Stimulated activated CD8-positive, alpha-beta memory T cell treated with anti-CD3 and anti-CD28 coated beads, Interleukin-2, amount 100 ng/mL, for 48 hours (primary cell): ENCODE measurements around the gene NR2E3.
"Not testable (repeated sequence)": the region's sequence is repeated elsewhere in the genome, so short reads cannot be mapped to it uniquely, and the experiment has no call there.

ENCODE experiments used
- DNase-seq, 2 donors: peaks; one replicate each; pipeline ENCODE4 v3.0.0-alpha.2; 2020; ENCODE audit warnings: low read depth in 2 of 2

NR2E3 gene

GRCh38 chr15:71815301-71815700 is 4.9 kb downstream of the NR2E3 start:
- no peak for DNase-seq

DNA sequence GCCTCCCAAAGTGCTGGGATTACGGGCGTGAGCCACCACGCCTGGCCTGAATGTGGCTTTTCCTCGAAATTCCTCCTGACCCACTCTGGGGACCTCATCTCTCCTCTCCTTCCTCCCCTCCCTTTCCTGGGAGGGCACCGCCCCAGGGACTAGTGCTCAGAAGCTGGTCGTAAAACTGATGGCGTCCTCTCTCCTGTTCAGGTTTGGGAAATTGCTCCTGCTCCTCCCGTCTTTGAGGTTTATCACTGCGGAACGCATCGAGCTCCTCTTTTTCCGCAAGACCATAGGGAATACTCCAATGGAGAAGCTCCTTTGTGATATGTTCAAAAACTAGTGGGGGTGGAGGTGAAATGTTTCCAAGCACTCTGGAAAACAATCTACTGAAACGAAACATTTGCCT is 7.0 kb downstream of the NR2E3 start:
- DNase-seq = no peak

- DNase-seq = no peak
Observed at GRCh38 chr15:71820127-71820526, 9.8 kb downstream of the NR2E3 start.

GRCh38 chr15:71821547-71822129 is 11.3 kb downstream of the NR2E3 start:
- DNase-seq = no peak

- DNase-seq = no peak
Observed at GRCh38 chr15:71822890-71823630, 12.7 kb downstream of the NR2E3 start.

DNA sequence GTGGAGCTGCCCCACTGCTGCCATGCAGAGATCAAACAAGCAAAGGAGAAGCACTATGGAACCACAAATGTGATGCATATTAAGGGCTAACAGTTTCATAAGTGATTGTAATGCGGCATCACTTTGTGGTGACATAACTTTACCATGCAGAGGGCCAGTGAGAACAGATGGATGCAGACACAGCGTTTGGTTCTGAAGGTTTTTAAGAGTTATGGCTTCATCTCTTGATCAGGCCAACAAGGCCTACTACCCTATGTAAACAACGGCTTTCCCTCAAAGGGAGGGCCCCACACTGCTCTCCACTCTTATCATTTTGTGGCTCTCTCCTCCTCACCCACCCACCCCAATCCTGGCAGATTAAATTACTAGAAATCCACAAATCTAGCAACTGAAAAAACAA is 13.4 kb downstream of the NR2E3 start:
- DNase-seq = no peak

DNA sequence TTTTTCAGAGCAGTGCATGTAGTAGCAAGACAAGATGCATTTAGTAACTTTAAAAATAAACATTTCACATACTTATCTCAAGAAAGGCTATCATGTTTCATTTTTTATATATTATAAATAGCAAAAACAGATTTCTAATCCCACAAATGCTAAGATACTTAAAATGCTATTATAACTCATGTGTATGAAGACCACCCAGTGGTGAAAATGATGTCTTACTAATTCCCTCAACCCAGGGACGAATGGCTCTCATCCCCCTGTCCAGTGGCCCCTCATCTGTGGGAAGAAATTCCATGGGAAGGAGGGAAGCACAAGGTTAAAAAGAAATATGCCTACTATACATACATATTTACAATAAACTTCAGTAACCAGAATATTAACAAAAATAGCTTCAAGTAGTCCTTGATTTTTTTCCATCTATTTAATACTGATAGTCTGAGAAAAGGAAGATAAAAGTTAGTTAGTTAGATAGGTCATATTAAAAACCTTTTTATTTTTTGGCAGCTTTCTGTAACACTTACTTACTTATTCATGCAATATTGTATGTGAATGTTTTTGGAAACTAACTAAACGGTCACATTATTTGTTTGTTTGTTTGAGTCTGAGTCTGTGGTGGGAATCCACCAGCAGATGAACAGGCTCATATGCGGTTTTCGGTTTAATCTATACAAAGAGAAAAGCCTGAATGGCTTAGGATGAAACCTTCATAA is 14.8 kb downstream of the NR2E3 start:
- DNase-seq = no peak

DNA sequence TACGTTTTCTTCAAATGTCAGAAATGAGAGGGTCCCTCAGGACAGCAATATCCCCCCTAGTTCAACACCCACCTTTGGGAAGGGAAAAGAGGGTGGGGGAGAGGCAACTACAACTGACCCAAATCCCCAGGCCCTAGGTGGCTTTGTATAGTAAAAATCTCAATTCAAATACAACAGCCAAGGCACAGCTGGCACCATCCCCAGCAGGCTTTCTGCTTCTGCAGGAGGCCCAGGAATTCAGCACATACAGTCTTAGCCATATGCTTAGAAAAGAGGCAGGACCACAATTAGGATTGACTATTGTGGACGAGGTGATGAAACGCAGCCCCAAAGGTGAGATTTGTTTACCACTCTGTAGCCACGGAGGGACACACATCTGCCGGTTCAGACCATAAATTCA is 15.8 kb downstream of the NR2E3 start:
- DNase-seq = no peak

DNA sequence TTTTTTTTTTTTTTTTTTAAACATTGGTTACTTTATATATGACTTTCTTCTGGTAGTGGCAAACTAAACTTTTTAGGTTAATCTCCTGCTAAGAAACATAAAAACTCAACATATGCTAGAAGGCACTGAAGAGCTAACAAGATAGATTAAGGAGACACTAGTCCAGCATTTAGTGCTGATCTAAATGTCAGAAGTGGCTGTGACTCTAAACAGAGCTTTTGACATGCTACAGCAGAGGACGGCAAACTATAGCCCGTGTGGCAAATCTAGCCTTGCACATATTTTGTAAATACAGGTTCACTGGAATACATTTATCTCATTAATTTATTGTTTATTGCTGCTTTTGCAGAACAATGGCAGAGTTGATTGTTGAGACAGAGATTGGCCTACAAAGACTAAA is 20.6 kb downstream of the NR2E3 start:
- no peak for DNase-seq

DNA sequence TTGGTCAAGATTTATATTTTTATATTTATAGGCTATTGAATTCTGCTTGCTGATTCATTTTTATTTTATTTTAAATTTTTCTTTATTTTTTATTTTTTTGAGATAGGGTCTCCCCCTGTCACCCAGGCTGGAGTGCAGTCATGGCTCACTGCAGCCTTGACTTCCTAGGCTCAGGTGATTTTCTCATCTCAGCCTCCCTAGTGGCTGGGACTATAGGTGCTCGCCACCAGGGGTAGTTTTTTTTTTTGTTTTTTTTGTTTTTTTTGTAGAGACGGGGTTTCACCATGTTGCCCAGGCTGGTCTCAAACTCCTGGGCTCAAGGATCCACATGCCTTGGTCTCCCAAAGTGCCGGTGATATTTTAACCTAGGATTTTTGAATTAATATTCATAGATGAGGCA is 31.2 kb downstream of the NR2E3 start:
- no peak for DNase-seq

- no peak for DNase-seq
Observed at GRCh38 chr15:71844916-71845315, 34.6 kb downstream of the NR2E3 start.

DNA sequence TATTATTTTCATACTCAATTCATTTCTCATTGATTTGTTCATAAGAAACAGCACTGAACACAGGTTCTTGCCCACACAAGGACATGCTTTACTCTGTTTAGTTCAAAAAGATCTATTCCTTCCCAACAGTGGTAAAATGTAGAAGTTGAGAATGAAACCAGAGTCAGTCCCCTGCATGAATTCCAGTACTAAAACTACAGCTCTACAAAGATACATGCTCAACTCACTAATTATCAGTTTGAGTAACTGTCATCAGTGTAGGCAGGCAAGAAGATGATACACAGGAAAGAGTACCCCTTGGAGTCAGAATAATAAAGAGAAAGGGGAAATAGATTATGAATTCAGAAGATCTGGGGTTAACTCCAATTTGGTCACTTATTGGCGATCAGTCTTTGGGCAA is 43.2 kb downstream of the NR2E3 start:
- no peak for DNase-seq

GRCh38 chr15:71858232-71858631 is 47.9 kb downstream of the NR2E3 start:
- DNase-seq = not testable (repeated sequence)
